ENCODE measurements around the gene MSL2.
"Not testable (repeated sequence)": the region's sequence is repeated elsewhere in the genome, so short reads cannot be mapped to it uniquely, and the experiment has no call there.

MSL2 gene

DNA sequence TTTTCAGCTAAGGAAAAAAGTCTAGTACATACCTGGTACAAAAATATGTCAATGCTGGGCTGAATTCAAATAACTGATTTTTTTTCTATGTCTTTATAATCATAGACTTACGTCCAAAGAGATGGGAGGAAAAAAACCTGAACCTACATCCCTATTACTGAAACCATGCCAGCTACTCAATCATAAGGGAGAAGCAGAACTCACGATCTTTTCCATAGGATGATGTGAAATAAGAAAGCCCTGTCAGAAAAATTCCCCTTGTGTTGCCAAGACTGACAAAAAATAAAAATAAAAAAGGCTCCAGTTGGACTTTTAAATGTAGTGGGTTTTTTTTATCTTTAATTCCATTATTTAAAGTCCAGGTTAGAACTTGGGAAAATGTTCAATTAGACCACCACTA, 3.3 kb downstream of the MSL2 start:
- DNase-seq = no peak

DNA sequence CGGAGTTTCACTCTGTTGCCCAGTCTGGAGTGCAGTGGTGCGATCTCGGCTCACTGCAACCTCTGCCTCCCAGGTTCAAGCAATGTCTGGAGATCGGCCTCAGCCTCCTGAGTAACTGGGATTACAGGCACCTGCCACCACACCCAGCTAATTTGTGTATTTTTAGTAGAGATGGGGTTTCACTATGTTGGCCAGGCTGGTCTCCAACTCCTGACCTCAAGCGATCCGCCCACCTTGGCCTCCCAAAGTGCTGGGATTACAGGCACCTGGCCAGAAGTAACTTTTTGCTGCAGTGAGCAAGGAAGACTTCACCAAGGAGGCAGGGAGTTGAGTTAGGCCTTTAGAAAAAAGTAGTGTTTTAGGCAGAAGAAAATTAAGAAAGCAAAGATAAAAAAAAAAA, 3.9 kb downstream of the MSL2 start:
- DNase-seq = not testable (repeated sequence)

- no peak for DNase-seq
These were observed 6.1 kb downstream of the MSL2 start for GRCh38 chr3:136189859-136190617.

DNA sequence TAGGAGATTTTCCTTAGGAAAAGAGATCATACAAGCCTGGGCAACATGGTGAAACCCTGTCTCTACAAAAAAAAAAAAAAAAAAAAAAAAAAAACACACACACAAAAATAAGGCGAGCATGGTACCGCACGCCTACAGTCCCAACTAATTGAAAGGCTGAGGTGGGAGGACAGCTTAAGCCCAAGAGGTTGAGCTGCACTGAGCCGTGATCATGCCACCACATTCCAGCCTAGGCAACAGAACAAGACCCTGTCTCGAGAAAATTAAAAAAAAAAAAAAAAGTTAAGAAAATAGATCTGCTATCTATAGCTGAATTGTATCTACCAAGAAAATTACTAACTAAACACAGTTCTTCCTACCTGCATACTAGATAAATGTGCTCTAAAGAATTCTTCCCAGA, 7.1 kb downstream of the MSL2 start:
- no peak for DNase-seq

DNA sequence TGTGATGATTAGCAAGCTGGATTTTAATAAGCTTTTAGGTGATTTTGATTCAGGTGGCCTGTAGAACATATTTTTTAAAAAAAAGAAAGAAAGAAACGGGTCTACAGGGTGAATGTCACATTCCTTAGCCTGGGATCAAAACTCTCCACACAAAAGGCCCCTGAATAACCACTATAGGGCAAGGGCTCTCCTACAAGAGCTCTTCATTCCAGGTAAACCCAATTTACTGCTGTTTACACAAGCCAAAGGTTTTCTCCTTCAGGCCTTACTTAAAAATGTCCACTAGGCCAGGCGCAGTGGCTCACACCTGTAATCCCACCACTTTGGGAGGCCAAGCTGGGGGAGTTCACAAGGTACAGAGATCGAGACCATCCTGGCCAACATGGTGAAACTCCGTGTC, 8.3 kb downstream of the MSL2 start:
- no peak for DNase-seq

GRCh38 chr3:136186846-136187245, 9.3 kb downstream of the MSL2 start:
- no peak for DNase-seq

GRCh38 chr3:136186344-136186743, 9.8 kb downstream of the MSL2 start:
- DNase-seq = peak; percentile 9

- DNase-seq = no peak
These were observed 11.4 kb downstream of the MSL2 start for GRCh38 chr3:136184703-136185102.

- no peak for DNase-seq
These were observed 14.4 kb downstream of the MSL2 start for GRCh38 chr3:136181741-136182140.

DNA sequence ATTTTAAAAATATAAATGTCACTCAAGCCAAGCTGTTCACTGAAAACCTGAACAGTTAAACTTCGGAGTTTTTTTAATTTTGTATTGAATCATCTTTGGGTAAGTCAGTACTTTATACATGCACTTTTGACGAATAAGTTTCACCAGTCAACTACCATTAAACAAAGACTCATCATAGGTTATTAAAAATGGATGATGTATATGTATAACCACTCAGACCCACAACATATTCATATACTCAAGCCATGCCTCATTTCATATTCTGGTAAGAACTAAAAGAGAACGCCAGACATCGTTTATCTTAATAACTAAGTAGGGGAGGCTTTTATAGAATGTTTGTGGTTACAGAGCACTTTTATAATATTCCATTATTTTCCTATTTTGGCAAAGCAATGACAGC, 18.3 kb downstream of the MSL2 start:
- no peak for DNase-seq

GRCh38 chr3:136173939-136174490, 22.1 kb downstream of the MSL2 start:
- no peak for DNase-seq

DNA sequence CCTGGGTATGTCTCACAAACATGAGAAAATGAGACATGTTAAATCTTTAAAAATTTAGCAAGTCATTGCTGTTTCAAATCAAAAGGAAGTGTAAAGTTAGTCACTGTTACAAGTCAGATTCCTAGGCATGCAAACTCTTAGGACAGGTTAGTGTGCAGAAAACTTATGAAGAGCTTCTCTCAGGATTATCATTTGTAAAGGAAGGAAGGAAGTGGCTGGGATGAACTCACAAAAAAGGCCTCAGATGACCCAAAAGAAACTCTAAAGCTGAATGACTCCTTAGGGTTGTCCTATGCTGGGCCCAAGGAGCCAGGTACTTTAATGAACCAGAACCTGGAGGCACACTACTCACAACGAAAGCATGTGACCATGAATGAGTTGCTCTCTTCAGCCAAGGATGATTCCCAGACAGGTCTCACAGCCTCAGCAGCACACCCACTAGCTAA, 25.0 kb downstream of the MSL2 start:
- no peak for DNase-seq

GRCh38 chr3:136168236-136168635, 27.9 kb downstream of the MSL2 start:
- not testable (repeated sequence) for DNase-seq

GRCh38 chr3:136166507-136166906, 29.6 kb downstream of the MSL2 start:
- no peak for DNase-seq

DNA sequence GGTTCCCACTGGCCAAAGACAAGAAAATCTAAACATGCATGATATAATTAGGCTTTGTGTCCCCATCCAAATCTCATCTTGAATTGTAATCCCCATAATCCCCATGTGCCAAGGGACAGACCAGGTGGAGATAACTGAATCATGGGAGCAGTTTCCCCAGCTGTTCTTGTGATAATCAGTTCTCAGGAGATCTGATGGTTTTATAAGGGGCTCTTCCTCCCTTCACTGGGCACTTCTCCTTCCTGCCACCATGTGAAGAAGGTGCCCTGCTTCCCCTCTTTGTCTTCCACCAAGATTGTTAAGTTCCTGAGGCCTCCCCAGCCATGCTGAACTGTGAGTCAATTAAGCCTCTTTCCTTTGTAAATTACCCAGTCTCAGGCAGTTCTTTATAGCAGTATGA, 32.5 kb downstream of the MSL2 start:
- not testable (repeated sequence) for DNase-seq

GRCh38 chr3:136162322-136162721, 33.8 kb downstream of the MSL2 start:
- DNase-seq = no peak

DNA sequence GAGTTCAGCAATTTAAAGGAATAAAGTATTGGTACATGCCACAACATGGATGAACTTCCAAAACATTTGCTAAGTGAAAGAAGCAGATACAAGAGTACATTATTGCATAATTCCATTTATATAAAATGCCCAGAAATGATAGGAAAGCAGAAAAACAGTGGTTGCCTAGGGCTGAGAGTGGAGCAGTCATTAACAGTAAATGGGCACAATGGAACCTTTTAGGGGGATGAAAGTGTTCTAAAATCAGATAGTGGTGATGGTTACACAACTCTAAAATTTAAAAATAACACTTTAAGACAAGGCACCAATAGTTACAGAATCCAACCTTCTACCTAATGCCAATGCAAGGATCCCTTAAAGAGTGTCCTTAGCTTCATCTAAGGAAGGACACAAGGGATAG, 34.6 kb downstream of the MSL2 start:
- DNase-seq = no peak

- DNase-seq = no peak
These were observed 43.2 kb downstream of the MSL2 start for GRCh38 chr3:136152963-136153362.

GRCh38 chr3:136152176-136152843, 43.8 kb downstream of the MSL2 start:
- DNase-seq = no peak

- DNase-seq = no peak
These were observed 44.9 kb downstream of the MSL2 start for GRCh38 chr3:136151219-136151618.

- no peak for DNase-seq
These were observed 46.5 kb downstream of the MSL2 start for GRCh38 chr3:136149667-136150066.

- DNase-seq = no peak
These were observed 49.0 kb downstream of the MSL2 start for GRCh38 chr3:136146981-136147729.

GRCh38 chr3:136144397-136144796, 51.7 kb downstream of the MSL2 start:
- not testable (repeated sequence) for DNase-seq

DNA sequence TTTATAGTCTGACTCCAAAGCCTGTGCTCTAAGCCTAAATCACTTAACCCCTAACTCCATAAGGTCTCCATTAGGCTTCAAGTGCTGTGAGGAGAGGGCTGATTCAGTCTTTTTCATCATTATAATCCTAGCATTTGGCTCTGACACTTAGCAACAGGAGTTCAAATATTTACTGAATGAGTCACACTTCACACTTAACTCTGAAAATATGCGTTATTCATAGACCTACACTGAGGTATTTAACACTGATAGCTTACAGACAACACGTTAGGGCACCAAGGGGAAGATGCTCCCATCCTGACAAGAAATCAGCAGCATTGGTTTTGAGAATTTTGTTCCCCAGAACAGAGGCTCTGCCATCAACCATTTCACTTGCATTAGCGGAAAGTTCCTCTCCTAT, 53.5 kb downstream of the MSL2 start:
- DNase-seq = no peak
